Right lobe of liver (tissue), 4 donors: ENCODE measurements around the gene DDB1.

Experiments used
- CTCF ChIP-seq, 4 donors: fragments of 200-600 bp in 3 of 4; fragments of 450-650 bp in 1 of 4; IDR thresholded peaks; one replicate each; pipeline versions ENCODE4 v1.5.1 to v1.8.0; 2016 to 2022; ENCODE audit warnings: antibody characterized with exemption in 4 of 4, mild to moderate bottlenecking in 2 of 4
- POLR2A ChIP-seq: fragments of 450-650 bp; IDR thresholded peaks from one replicate; pipeline ENCODE4 v1.6.1; 2017; ENCODE audit warnings: antibody characterized with exemption, mild to moderate bottlenecking
- donor health status: DM: no; HTN: no; CAD: no.
- donor health status: DM: no; HTN: no; CAD: no.
- donor health status: DM: no; HTN: yes; CAD: no.

- TF ChIP-seq CTCF (IDR thresholded peaks at IDR 0.05) (no peak), POLR2A (no peak)
These were observed 73.5 kb downstream of the DDB1 start for GRCh38 chr11:61259363-61259762.
